Measurements from ENCODE around the gene ITPKB. TPM values are rescaled to one million over a fixed set of nuclear protein-coding genes. Genes with fewer than 3 reads are reported as not detected.

Gene ITPKB
- total RNA-seq, 2 donors from 2014 or later = 13.8 to 18.3 TPM

DNA sequence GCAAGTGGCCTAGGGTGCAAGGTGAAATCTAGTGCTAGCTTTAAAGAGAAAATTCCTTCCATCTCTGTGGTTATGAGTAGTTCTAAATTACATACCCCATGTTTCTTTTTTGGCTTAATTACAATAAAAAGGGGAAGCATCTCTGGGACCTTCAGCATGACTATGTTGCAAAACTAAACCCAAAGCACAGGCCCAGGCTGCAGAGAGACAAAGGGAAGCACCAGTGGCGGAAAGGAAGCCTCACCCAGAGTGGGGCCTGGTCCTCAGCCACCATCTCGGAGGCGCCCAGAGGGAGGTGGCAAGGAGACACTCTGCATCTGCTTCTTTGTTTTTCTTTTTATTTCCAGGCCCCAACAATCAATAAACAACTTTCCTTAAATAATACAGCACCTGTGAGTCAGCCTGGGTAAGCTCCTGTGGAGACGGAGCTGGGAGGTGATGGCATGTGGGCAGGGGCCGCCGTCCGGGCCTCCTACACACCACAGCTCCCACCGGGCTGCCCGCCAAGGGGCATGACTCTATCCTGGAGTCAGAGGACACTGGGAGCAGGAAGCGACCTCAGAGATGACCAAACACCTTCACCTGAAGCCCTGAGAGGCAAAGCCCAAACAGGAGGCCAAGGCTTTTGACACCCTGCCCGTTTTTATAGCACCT lies 21.7 kb downstream of the ITPKB start:
- intact Hi-C loops (cut with DNase I) = no loop called here
- DNase-seq (peak; percentile 38), ATAC-seq (peak; percentile 41 to 73)

DNA sequence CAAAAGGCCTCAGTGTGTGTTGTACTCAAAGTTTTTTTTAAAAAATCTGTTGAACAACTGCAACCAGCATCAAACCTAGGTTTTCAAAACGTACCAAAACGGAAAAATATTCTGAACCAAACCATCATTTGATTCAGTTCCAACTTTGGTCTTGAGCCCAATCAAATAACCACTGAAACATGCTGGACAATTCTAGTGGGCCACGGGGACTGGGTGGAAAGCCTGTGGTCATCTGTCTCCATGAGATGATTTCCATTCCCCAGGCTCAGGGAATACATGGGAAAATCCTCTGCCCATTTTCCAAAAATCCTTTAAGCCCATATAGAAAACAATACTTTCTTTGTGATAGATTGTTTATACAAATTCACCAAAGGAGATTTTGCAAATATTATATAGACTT lies 22.5 kb downstream of the ITPKB start:
- intact Hi-C loops (cut with DNase I) = no loop called here
- no peak for ATAC-seq
- no peak for DNase-seq

DNA sequence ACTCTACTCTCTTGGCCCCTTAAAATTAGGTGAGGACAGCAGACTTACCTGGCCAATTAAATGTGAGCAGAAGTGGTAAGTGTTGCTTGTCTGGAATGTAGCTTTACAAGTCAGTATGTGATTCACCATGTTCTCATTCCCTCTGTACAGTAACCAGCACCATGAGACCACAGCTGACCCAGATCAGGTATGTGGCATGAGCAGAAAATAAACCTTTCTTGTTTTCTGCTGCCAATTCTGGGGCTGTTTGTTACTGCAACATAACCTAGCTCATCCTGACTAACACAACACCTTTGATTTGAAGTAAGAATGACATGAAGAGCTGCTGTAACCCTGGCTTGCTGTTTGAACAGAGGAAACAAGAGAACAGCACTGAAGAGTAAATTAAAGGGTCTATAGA lies 24.9 kb downstream of the ITPKB start:
- ATAC-seq = no peak
- no peak for DNase-seq
- intact Hi-C loops (cut with DNase I) = no loop called here

DNA sequence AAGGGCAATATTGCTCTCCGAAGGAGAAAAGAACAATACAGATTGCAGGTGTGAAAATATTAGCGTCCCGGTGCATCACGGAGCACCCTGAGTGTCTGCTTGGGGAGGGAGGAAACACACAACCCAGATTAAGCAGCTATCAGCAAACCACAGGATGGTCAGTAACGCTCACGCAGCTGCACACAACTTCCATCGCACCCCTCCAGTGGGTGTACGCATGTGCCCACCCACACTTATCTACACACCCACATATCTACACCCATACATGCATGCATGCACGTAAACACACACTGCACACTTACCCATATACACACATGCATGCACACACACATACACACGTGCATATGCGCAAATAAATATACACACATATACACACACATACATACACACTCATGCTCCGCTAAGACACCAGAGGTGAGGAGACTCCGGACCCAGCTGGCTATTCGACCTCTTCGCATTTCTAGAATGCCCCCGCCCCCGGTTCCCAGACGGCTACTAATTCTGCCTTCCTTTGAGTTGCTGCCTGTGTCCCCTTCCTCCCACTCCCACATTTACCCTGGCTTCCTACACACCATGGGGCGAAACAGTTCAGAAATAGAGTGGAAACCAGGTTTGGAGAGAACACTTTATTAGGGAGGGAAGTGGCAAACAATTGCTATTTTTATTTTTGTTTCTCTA lies 26.2 kb downstream of the ITPKB start:
- intact Hi-C loops (cut with DNase I) = no loop called here
- DNase-seq (no peak), ATAC-seq (no peak)

DNA sequence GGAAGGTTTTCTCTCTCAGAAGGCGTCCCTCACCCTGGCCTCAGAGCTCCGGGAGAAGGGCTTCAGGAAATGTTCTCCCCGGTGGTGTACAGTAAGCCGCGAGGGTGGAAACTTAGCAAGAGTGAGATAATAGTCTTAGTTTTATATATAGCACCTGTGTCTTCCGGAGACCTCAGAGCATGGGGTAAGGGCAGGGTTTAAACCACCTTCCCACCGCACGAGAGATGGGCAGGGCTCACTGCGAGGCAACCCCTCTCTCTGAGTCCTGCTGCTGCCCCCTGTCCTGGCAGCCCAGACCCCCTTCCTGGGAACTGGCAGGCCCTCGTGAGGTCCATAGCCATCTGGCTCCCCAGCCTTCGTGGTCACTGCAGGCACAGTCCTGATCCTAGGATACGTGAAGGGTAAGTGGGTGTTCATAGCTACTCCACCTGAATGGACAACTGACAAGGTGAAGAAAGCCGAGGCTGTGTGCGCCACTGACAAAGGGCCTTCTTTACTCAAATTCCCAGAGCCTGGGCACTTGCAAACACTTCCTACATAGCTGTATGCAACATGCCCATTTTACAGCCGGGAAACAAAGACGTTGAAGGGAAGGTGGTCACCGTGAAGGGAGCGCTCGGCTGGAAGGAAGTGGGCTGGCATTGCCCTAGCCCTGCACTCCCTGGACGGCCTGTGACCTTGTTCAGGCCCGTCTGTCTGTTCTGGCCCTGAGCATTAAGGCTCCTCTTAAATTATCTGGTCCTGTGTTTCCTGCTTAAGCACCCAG lies 26.9 kb downstream of the ITPKB start:
- peak; percentile 20 to 35 for ATAC-seq
- intact Hi-C loops (cut with DNase I) = no loop called here
- no peak for DNase-seq

DNA sequence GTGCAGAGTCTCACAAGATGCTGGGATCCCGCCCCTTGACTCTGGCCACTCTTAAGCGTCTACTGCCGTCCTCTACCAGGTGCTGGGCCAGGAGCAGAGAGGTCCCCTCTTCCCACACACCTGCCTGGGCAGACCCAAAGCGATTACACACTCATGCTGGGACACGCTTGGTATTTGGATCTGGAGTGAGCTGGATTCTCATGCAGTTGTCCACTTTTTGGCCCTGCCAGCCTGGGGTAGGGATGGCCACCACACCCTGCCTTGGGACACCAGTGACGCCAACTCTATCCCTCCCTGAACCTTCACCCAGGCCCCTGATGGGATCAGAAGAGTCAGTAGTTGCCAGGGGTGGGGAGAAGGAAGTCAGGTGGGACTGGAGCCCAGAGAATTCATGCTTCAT lies 28.6 kb downstream of the ITPKB start:
- no peak for ATAC-seq
- intact Hi-C loops (cut with DNase I) = no loop called here
- no peak for DNase-seq

DNA sequence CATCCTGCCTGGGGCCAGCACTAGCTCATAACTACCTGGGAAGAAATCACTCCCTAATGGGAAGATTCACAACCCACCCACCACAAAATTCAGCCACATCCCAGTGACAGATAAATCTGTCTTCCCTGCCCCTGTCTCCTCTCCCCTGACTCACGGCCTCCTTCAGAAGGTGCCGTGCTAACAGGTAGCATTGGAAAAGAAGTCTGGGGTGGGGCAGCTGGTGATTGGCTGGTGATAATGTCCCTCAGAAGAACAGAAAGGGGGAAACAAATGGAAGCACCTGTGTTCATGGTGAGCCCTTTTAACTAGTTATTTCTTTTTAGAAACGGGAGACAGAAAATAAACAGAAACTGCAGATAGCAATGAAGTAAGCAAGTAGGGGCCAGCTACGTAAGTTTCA lies 29.1 kb downstream of the ITPKB start:
- DNase-seq (no peak), ATAC-seq (no peak)
- intact Hi-C loops (cut with DNase I) = no loop called here

DNA sequence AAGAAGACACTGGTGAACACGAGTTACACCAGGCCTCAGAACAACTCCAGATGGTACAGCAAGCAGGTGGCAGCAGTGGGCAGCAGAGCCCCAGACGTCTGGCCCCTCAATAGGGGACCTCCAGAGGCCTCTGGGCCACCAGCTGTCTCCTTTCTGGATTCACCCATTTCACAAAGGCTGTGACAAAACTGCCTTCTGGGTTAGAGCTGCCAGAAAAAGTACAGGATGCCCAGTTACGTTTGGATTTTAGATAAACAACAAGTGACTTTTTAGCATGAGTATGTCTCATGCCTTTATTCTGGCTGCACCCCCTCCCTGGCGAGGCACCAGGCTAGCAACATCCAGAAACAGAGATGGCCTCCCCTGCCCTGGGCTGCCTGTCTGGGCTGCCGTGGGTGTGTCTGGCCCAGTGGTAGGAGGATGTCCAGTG lies 30.1 kb downstream of the ITPKB start:
- intact Hi-C loops (cut with DNase I) = no loop called here
- DNase-seq = no peak
- no peak for ATAC-seq

DNA sequence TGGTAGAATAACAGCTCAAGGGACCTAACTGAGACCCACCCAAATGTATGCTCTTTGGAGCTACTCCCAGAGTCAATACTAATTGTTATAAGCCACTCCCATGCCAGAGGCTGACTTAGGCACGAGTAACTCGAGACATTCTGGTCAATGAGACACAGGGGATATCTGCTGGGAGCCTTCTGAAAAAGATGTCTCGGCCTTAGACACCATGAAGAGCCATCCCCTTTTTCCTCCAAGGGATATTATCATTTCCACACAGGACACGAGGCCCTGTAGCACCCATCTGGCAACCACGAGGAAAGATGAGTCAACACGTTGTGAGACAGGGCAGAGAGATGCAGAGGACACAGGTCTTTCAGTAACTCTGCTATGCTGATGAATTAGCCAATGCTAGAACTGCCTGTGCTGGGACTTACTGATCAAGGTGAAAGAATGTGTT lies 30.7 kb downstream of the ITPKB start:
- intact Hi-C loops (cut with DNase I) = no loop called here
- DNase-seq (no peak), ATAC-seq (peak in 1 of 2 donors; percentile 9)

DNA sequence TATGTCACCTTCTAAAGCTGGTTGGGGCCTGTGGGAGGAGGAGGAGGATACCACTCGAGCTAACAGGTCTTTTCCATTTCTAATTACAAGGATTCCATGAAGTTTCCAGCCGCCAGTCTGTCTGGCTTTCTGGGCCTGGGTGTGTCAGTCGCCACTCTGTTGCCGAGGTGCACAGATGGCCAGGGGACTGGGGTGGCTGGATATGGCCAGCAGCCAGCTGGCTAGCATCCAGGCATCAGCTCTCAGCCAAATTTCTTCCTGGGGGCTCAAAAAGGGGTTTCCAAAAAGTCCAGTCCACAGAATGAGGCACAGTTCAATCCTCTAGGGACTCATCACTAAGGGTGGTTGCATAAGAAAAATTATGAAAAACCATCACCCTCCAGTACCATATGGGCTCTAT lies 32.4 kb downstream of the ITPKB start:
- ATAC-seq (no peak), DNase-seq (no peak)
- intact Hi-C loops (cut with DNase I) = no loop called here

DNA sequence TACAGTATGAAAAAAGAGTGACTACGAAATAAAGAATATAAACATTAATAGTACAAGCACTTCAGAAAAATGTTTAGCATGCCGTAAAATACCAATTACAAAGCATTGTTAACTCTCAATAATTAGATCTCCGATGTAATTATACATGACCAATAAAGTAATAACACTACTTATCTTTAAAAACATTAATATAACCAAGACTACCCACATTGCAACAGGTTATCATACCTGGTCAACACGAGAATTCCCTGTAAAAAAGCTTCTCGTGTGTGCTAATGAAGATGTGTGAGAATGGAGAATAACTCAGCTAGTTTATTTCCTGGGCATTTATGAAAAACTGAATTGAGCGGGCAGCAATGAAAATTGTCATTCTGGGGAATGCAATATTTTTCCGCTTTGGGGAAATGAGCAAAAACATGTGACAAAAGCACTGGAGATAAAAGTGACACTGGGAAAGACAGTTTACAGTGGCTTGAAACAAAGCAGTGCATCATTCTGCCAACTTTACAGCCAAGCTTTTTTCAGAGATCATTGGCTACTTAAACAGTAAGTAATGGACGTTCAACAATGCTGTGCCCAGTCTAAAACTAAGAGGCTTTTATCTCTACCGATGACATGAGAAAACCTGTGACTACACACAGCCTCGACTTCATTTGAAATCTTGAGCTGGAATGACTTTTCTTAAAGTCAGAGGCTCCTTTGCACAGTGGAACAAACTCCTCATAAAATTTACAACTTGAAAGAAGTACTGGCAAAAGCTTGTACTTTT lies 34.7 kb downstream of the ITPKB start:
- DNase-seq = no peak

DNA sequence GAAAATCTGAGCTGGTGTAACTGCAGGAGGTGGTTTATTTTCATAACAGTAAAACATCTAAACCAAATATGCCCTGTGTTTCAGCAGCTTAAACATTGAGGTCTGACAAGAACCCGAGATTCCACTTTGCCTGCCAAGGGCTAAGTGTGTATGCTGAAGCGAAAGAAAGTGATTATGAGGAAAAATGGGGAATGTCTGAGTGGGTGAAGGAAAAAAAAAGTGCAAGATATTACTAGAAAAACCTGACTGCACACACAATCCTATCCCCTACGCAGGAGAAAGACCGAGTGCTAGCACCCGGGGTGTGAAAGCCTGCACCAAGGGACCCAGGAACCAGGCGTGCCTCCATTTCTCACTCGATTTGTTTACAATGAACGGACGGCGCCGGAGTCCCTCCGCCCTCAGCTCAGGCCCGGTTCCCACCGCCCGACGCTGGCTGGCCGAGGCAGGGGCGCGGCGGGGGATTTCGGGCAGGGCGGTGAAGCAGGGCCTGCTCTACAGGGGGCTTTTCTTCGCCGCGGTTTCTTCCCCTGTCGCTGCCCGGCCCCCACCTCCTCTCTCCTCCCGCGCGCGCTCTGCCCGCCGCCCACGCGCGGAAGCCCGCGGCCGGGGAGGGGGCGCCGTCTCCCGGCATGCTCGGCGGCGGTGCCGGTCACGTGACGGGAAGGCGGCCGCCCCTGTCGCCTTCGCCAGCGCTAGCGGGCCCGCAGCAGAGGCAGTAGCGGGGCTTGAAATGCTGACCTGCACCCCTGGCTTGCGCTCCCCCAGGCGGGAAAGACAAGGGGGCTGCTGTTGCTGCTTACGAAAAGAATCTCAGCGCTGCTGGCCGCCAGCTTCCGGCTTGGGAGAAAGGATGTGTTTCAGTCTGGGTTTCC lies 35.9 kb downstream of the ITPKB start:
- intact Hi-C loops (cut with DNase I) = no loop called here
- ATAC-seq (peak; percentile 92 to 96), DNase-seq (peak; percentile 83)

More for the DNA sequence above, 34.7 kb downstream of the ITPKB start:
- ATAC-seq = no peak
- intact Hi-C loops (cut with DNase I) = no loop called here

DNA sequence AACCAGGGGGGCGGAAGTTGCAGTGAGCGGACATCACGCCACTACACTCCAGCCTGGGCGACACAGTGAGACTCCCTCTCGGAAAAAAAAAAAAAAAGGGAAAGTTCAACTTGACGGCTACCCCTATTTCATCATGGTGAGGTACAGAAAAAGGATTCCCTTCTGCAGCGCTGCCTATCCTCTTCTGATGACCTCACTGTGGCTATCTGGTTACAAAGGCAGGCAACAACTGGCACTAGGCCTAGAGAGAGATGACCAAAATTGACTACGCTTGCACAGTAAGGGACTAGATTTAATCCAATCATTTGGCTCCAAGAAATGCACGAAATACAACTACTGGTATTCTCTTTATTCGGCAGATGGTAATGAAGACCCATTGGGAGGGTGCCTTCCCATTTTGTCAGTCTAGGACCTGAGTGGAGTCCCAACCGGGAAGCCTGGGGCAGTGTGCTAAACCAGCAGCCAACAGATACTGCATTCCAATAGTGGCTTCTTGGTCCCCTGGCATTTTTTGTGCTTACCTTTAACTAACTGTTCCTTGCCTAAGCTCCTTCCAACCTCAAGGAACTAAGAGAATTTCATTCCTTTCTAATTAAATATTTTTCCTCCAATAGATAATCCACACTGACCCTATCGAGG lies 36.6 kb downstream of the ITPKB start:
- ATAC-seq (peak; percentile 62 to 67), DNase-seq (no peak)
- intact Hi-C loops (cut with DNase I) = no loop called here

DNA sequence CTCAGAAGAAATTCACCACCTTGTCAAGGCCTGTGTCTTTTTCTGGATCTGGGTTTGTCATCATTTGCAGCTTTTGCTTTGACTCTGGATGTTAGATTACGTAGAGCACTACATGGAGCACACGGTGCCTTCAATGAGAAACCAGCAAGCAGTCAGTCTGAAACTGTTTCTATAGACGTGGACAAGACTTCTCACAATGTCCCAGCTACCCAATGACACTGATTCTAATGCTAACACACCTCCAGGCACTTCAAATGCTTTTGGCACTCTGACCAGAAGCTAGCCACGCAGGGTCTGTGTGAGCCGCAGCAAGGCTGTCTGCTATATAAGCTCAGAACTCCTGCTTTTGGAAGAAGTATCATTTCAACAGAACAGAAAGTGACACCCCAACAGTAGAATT lies 38.2 kb downstream of the ITPKB start:
- ATAC-seq (no peak), DNase-seq (no peak)
- intact Hi-C loops (cut with DNase I) = no loop called here

DNA sequence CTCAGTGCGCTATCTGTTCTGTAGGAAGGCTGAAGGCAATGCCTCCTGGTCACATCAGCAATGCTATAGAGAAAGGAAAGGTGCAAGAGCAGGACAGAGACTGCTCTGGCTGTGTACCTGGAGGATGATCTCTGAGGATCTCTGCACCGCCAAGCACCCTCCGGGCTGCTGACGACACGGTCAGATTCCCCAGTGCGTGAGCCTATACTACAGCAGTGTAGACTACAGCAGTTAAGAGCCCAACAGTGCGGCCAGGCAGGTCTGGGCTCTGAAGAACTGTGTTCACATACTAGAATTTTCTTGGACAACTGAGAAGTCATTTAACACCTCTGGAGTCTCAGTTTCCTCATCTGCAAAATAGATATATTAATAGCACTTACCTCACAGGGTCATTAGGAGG lies 39.9 kb downstream of the ITPKB start:
- ATAC-seq (no peak), DNase-seq (no peak)
- intact Hi-C loops (cut with DNase I) = no loop called here

DNA sequence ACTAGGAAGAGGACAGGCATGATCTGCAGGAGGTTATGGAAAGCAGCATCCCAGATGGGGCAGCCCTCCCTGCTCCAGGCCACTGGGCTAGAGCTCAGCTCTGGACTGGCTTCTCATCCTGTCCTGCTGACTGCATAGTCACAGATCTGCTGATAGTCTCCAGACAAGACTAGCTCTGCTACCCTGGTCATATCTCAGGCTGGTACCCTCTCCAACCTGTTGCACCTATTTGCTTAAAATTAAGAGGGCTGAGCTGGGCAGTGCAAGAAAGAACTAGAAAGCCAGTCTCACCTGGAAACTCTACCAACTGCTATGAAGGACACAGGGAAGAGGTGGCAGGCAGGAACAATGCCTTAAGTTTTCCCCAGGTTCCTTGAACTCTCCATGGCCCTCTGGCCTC lies 40.4 kb downstream of the ITPKB start:
- intact Hi-C loops (cut with DNase I) = no loop called here
- no peak for DNase-seq
- no peak for ATAC-seq

DNA sequence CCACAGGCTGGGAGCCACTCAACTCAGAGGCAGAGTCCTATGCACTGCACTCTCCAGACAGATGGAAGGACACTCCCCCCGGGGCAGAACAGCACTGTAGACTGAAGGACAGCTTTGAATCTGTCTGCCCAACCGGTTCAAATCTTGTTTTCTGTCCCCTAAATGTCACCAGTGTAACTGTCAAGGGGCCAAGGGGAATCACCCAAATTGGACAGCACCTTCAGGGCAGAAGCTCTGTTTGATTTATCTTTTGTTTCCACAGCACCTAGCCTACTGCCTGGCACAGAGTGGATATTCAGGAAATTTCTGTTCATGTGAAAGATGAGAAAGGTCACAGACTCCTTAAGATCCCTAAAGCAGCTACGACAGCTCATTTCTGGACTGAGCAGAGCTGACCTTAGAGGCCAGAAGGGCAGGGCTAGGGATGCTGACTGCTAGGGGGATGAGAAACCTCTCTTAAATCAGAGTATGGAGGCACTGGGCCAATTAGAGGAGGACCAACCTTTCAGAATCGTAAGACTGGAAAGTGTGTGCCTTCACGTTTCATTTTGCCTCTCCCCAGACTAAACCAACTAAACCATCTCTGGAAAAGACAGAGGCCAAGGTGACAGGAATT lies 41.0 kb downstream of the ITPKB start:
- intact Hi-C loops (cut with DNase I) = no loop called here
- no peak for DNase-seq
- ATAC-seq = no peak

All from left cardiac atrium (tissue), 4 donors.